Erythroblast (primary cell): Measurements from ENCODE around the gene HBEGF.

Experiments used
- DNase-seq, 2 experiments: peaks; one replicate each; lab custom pipeline; 2025; lab: John Stamatoyannopoulos, UW
- GATA1 ChIP-seq: IDR thresholded peaks from 2 replicates; pipeline ENCODE4 v1.6.1; 2011; ENCODE audit warnings: low read depth, mild to moderate bottlenecking, control low read depth, low read length, moderate library complexity
- POLR2A ChIP-seq: IDR thresholded peaks from 2 replicates; pipeline ENCODE4 v1.6.1; 2011; ENCODE audit warnings: mild to moderate bottlenecking, low read length

Gene HBEGF

DNA sequence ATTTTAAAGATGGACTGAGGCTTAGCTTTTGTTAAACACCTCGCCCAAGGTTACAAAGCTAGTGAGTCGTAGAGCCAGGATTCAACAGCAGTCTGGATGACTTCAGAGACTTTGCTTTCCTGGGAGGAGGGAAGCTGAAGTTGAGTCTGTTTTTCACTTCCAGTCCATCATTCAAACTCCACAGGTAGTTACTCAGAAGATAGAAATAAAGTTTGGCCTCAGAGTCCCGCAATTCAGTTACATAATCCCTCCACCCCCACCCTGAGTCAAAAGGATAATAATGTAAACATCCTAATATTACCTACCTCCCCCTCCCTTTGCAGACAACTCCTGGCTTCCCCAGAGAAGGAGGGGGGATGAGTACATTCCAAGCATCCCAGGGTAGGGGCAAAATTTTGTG, 8.1 kb downstream of the HBEGF start:
- TF ChIP-seq POLR2A, result no peak
- TF ChIP-seq GATA1, result no peak
- DNase-seq, result no peak

- TF ChIP-seq GATA1, result no peak
- TF ChIP-seq POLR2A, result no peak
- DNase-seq, result no peak
These were observed 8.5 kb downstream of the HBEGF start for GRCh38 chr5:140337880-140338279.

GRCh38 chr5:140336388-140336787, 10.0 kb downstream of the HBEGF start:
- DNase-seq, result no peak
- TF ChIP-seq GATA1, result no peak
- no peak for TF ChIP-seq POLR2A

DNA sequence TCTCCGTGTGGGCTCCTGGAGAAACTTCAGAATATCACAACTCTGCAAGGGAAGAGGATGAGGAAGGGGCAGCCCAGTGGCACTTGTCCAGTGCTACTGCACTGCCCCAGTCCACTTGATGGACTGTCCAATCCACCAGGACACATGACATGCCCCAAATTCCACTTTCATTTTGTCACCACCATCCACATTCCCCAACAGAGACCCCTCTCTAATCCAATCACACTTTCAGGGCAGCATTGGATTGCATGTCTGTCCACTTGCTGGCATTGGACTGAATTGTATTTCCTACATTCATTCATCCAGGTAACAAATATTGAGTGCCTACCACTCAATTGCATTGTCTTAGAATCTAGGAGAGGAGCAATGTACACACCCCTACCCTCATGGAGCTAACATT, 14.8 kb downstream of the HBEGF start:
- TF ChIP-seq POLR2A (no peak), GATA1 (no peak)

DNA sequence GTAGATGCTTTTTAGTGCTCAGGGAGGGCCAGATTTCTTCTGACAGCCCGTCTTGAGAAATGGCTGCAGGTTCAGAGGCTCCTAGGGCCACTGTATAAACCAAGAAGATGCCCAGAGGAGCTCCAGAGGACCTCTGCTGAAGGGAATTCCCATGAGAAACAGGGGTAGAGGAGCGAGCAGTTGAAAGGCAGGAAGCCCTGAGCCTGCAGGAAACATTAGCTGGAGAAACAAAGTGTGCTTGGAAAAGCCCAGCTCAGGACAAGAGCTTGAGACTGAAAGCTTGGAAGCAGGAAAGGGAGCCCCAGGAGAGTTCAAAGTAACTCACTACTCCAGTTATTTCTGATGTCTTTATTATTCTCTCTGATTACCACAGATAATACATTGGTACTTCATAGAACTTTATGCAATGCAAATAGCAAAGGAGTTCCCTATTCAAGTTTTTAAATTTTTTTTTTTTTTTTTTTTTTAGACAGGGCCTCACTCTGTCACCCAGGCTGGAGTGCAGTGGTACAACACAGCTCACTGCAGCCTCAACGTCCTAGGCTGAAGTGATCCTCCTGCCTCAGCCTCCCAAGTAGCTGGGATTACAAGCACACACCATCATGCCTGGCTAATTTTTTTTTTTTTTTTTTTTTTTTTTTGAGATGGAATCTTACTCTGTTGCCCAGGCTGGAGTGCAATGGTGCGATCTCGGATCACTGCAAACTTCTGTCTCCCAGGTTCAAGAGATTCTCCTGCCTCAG, 16.5 kb downstream of the HBEGF start:
- no peak for DNase-seq
- TF ChIP-seq POLR2A (no peak), GATA1 (no peak)

More for the DNA sequence above, 14.8 kb downstream of the HBEGF start:
- no peak for DNase-seq

DNA sequence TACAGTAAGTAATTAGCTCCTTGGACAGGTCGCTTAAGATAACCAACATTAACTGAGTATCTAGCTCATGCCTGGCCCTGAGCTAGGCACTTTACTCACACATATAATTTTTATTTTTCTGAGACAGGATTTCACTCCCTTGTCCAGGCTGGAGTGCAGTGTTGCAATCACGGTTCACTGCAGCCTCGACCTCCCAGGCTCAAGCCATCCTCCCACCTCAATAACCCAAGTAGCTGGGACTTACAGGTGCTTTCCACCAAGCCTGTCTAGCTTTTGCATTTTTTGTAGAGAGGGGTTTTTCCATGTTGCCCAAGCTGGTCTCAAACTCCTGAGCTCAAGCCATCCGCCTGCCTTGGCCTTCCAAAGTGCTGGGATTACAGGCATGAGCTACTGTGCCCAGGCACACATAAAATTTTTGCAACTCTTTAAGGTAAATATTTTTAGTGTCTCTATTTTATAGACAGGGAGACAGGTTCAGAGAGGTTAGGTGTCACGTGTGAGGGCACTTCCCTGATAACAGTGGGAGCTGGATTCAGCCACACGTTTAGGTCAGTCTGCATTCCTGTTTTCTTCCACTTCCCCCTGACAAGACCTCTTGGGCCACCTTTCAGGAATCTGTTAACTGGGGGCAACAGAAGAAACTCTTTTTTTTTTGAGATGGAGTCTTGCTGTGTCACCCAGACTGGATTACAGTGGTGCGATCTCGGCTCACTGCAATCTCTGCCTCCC, 18.2 kb downstream of the HBEGF start:
- DNase-seq, result no peak
- no peak for TF ChIP-seq GATA1
- TF ChIP-seq POLR2A, result no peak

GRCh38 chr5:140327589-140327988, 18.8 kb downstream of the HBEGF start:
- DNase-seq, result no peak
- TF ChIP-seq POLR2A (no peak), GATA1 (no peak)

- TF ChIP-seq GATA1 (no peak), POLR2A (no peak)
- no peak for DNase-seq
These were observed 20.9 kb downstream of the HBEGF start for GRCh38 chr5:140325486-140325885.

- TF ChIP-seq GATA1 (no peak), POLR2A (no peak)
- no peak for DNase-seq
These were observed 21.7 kb downstream of the HBEGF start for GRCh38 chr5:140324617-140325241.

DNA sequence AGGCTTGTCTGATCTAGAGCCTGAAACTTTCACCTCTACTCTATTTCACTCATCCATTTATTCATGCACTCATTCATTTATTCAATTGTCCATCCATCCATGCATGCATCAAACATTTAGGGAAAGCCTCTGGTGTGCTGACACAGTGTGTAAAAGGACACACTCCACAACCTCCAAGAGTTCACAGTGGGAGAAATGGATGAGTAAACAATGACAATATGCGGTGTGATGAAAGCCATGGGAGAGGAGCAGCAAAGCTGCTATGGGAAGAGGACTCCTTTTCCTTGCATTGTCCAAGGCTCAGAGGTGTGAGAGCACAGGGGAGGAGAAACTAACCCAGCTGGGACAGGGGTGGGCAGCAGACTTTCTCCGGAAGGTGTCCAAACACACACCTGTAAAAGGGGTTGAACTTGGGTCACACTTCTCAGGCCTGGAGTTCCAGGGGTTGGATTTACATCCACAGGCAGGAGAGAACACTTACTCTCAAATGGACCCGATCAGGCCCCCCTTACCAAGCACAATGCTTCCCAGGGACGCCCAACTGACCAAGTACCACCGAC, 22.3 kb downstream of the HBEGF start:
- TF ChIP-seq GATA1 (no peak), POLR2A (no peak)
- DNase-seq, result no peak

GRCh38 chr5:140322751-140323731, 23.4 kb downstream of the HBEGF start:
- TF ChIP-seq POLR2A (no peak), GATA1 (no peak)
- no peak for DNase-seq

- DNase-seq, result no peak
- TF ChIP-seq POLR2A, result no peak
- TF ChIP-seq GATA1, result no peak
These were observed 24.6 kb downstream of the HBEGF start for GRCh38 chr5:140321796-140322195.

DNA sequence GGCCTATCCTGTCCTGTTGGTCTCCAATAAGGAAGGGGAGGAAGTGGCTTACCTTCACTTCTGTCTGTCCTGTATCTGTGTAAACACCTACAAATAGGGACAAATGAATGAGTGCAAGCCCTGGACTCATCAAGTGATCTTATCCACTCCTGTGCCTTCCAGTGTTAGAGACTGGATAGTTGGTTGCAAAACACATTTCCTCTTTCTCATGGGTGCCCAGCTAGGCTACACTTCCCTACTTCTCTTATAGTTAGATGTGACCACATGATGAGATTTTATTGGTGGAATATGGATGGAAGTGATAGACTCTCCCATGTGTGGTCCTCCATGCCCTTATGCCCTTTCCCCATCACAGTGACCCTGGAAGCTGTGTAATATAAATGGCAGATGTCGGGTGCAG, 26.6 kb downstream of the HBEGF start:
- no peak for TF ChIP-seq GATA1
- no peak for TF ChIP-seq POLR2A

More for the DNA sequence above, 26.6 kb downstream of the HBEGF start:
- no peak for DNase-seq
